Thyroid gland (tissue), 4 donors: ENCODE measurements around the gene INPP4B. TPM values are rescaled to one million over a fixed set of nuclear protein-coding genes. Genes with fewer than 3 reads are reported as not detected.

Experiments
- DNase-seq, 2 donors: peaks; one replicate each; pipeline ENCODE4 v3.0.0-alpha.2; 2019
- H3K27ac ChIP-seq, 3 donors: fragments of 200-600 bp; sonication (generic); 1 replicate in 2 of 3; 2 replicates in 1 of 3; pipeline ENCODE4 v1.5.1; 2016 to 2019; ENCODE audit warnings: mild to moderate bottlenecking in 1 of 3, moderate library complexity in 1 of 3
- H3K27me3 ChIP-seq: fragments of 200-600 bp; sonication (generic); one replicate; pipeline ENCODE4 v1.5.1; 2019
- H3K36me3 ChIP-seq, 2 donors: fragments of 200-600 bp; sonication (generic); one replicate each; pipeline ENCODE4 v1.5.1; 2016 to 2019
- H3K4me1 ChIP-seq, 2 donors: fragments of 200-600 bp; sonication (generic); one replicate each; pipeline ENCODE4 v1.5.1; 2017 to 2019
- H3K4me3 ChIP-seq, 3 donors: fragments of 200-600 bp; sonication (generic); replicated peaks in 1 of 3; 1 replicate in 2 of 3; 2 replicates in 1 of 3; pipeline ENCODE4 v1.5.1; 2016; ENCODE audit warnings: mild to moderate bottlenecking in 1 of 3
- H3K9me3 ChIP-seq: fragments of 200-600 bp; sonication (generic); one replicate; pipeline ENCODE4 v1.5.1; 2017
- POLR2A ChIP-seq, 2 donors: fragments of 450-650 bp; IDR thresholded peaks; one replicate each; pipeline ENCODE4 v1.6.1; 2017; ENCODE audit warnings: antibody characterized with exemption in 2 of 2, mild to moderate bottlenecking in 2 of 2, moderate library complexity in 1 of 2
- WGBS, 2 donors: methylation state at CpG; one replicate each; pipeline ENCODE4 v1.1.5; 2017; 5-methylcytosine and 5-hydroxymethylcytosine counted together
- intact Hi-C: fragments of 100-400 bp; cut with DNase I; formaldehyde crosslinking; loops from one replicate; pipeline ENCODE4 v1.15.1; 2023
- total RNA-seq, 4 donors: library from RNA; depleted of rRNA; stranded (reverse); fragments of >200 nt; gene quantifications; one replicate each; pipeline ENCODE4 v1.2.3, GENCODE V29; 2016
- TF ChIP-seq, protein P1 (sequence below), 6 experiments: fragments of 200-600 bp in 3 of 6; fragments of 450-650 bp in 3 of 6; sonication (generic) in 3 of 6; IDR thresholded peaks; one replicate each; pipeline ENCODE4 v1.5.1; 2016 to 2019; ENCODE audit warnings: antibody characterized with exemption in 6 of 6, mild to moderate bottlenecking in 2 of 6, inconsistent platforms in 1 of 6, moderate library complexity in 1 of 6

INPP4B gene
- total RNA-seq, 4 donors from 2014 or later = 8.0 to 22.1 (median 12.0) TPM

DNA sequence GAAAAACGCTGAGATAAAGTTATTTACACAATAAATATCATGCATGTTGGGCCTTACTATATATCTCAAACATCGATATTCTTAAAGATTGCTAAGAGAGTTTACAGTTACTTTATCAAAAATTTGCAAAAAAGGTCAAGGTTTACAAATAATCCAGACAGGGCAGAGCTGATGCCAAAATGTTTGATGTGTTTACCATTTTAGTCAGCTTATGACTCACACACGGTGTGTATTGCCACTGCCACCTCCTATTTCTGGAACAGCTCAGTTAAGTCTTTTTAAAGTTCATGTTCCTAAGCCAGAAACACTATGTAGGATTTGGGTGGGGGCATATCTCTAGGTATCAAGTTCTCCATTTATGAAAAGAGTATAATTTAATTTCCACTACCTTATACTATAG is 580.6 kb downstream of the INPP4B start:
- no peak overlapping the region for H3K27ac ChIP-seq

DNA sequence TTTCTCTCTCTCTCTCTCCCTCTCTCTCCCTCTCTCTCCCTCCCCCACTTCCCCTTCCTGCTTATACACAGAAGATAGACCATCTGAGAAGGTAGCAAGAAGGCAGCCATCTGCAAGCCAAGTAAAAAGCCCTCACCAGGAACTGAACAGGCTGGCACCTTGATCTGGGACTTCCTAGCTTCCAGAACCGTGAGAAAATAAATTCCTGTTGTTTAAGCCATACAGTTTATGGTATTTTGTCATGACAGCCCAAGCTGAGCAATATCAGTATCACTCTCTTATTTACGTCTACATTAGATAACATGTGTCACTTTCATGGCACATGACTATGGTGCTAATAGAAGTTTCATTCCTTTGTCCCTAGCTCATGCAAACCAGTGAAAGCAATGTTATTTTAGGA is 581.1 kb downstream of the INPP4B start:
- intact Hi-C loops = no loop called here
- 78 to 86% methylated on average over 2 of the region's 2 CpGs for WGBS, 2 donors
- no peak for DNase-seq
- TF ChIP-seq, protein P1, sequence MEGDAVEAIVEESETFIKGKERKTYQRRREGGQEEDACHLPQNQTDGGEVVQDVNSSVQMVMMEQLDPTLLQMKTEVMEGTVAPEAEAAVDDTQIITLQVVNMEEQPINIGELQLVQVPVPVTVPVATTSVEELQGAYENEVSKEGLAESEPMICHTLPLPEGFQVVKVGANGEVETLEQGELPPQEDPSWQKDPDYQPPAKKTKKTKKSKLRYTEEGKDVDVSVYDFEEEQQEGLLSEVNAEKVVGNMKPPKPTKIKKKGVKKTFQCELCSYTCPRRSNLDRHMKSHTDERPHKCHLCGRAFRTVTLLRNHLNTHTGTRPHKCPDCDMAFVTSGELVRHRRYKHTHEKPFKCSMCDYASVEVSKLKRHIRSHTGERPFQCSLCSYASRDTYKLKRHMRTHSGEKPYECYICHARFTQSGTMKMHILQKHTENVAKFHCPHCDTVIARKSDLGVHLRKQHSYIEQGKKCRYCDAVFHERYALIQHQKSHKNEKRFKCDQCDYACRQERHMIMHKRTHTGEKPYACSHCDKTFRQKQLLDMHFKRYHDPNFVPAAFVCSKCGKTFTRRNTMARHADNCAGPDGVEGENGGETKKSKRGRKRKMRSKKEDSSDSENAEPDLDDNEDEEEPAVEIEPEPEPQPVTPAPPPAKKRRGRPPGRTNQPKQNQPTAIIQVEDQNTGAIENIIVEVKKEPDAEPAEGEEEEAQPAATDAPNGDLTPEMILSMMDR (IDR thresholded peaks at IDR 0.05) = no peak
- no peak for TF ChIP-seq POLR2A (IDR thresholded peaks at IDR 0.05)
- no peaks in the 10 kb centered on the region for H3K36me3 ChIP-seq
- H3K27ac ChIP-seq = no peak overlapping the region
- H3K9me3 ChIP-seq = no peaks in the 10 kb centered on the region
- no peaks in the 10 kb centered on the region for H3K4me1 ChIP-seq
- H3K4me3 ChIP-seq = no peak overlapping the region
- no peaks in the 10 kb centered on the region for H3K27me3 ChIP-seq

More for the DNA sequence above, 580.6 kb downstream of the INPP4B start:
- 79 to 84% methylated on average over 3 of the region's 3 CpGs for WGBS, 2 donors
- Histone ChIP-seq H3K36me3 (no peaks in the 10 kb centered on the region), H3K4me3 (no peak overlapping the region), H3K9me3 (no peaks in the 10 kb centered on the region), H3K27me3 (no peaks in the 10 kb centered on the region), H3K4me1 (no peaks in the 10 kb centered on the region)
- DNase-seq = no peak
- TF ChIP-seq, protein P1 (IDR thresholded peaks at IDR 0.05) = no peak
- no peak for TF ChIP-seq POLR2A (IDR thresholded peaks at IDR 0.05)
- intact Hi-C loops = no loop called here

GRCh38 chr4:142262956-142263355 is 583.1 kb downstream of the INPP4B start:
- Histone ChIP-seq H3K27ac (no peak overlapping the region), H3K9me3 (no peaks in the 10 kb centered on the region), H3K27me3 (no peaks in the 10 kb centered on the region), H3K4me1 (no peaks in the 10 kb centered on the region), H3K4me3 (no peak overlapping the region), H3K36me3 (no peaks in the 10 kb centered on the region)
- DNase-seq = no peak
- intact Hi-C loops = no loop called here
- no peak for TF ChIP-seq POLR2A (IDR thresholded peaks at IDR 0.05)
- TF ChIP-seq, protein P1 (IDR thresholded peaks at IDR 0.05) = no peak
- WGBS, 2 donors = 66 to 76% methylated on average over 2 of the region's 2 CpGs

GRCh38 chr4:142248946-142249345 is 597.2 kb downstream of the INPP4B start:
- 90 to 96% methylated on average over 1 of the region's 1 CpG for WGBS, 2 donors
- H3K27ac ChIP-seq = no peak overlapping the region
- no peaks in the 10 kb centered on the region for H3K36me3 ChIP-seq
- TF ChIP-seq, protein P1 (IDR thresholded peaks at IDR 0.05) = no peak
- TF ChIP-seq POLR2A (IDR thresholded peaks at IDR 0.05) = no peak
- no peaks in the 10 kb centered on the region for H3K4me1 ChIP-seq
- no peak overlapping the region for H3K4me3 ChIP-seq
- no peaks in the 10 kb centered on the region for H3K9me3 ChIP-seq
- H3K27me3 ChIP-seq = no peaks in the 10 kb centered on the region
- DNase-seq = no peak
- intact Hi-C loops = no loop called here

DNA sequence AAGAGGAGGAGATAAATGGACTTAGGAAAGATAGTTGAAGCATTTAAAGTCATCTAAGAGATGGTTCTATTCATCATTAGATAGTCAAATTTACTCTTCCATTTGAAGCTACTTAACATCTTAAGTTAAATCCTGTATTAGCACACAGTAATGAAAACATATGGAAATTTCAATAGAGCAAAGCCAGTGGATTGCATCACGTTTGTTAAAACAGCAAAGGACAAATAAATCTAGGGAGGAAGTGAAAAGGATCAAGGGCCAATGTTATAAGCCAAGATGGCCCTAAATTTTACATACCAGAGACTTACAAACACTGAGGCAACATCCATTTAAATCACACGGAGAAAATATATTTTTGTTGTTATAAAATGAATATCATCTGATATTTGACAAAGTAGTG is 602.8 kb downstream of the INPP4B start:
- Histone ChIP-seq H3K4me3 (no peak overlapping the region), H3K4me1 (no peaks in the 10 kb centered on the region), H3K27ac (no peak overlapping the region), H3K9me3 (no peaks in the 10 kb centered on the region), H3K27me3 (no peaks in the 10 kb centered on the region), H3K36me3 (no peaks in the 10 kb centered on the region)
- WGBS, 2 donors = 72 to 75% methylated on average over 2 of the region's 2 CpGs
- no peak for TF ChIP-seq POLR2A (IDR thresholded peaks at IDR 0.05)
- TF ChIP-seq, protein P1 (IDR thresholded peaks at IDR 0.05) = no peak
- no peak for DNase-seq
- intact Hi-C loops = no loop called here
